CD8-positive, alpha-beta memory T cell (primary cell): ENCODE data around the gene GUCA2A. TPM values are rescaled to one million over a fixed set of nuclear protein-coding genes. Genes with fewer than 3 reads are reported as not detected.

Experiments used
- CTCF ChIA-PET: fragments of 350-600 bp; sonication (Branson Sonifier 250); formaldehyde crosslinking; loops from one replicate; lab custom pipeline; 2021; ENCODE audit warnings: antibody characterized with exemption; lab: Charles Lee
- POLR2A ChIA-PET: fragments of 350-600 bp; sonication (Branson Sonifier 250); formaldehyde crosslinking; loops from one replicate; lab custom pipeline; 2021; ENCODE audit warnings: antibody characterized with exemption; lab: Charles Lee
- DNase-seq, 5 donors: peaks; one replicate each; pipeline versions ENCODE4 v3.0.0 to v3.0.0-alpha.2; 2020 to 2022; ENCODE audit warnings: mixed read lengths in 1 of 5
- H3K27ac ChIP-seq: one replicate; pipeline ENCODE4 v1.7.0; 2013; ENCODE audit warnings: low read depth, mild to moderate bottlenecking, low read length, moderate library complexity
- H3K27me3 ChIP-seq: 2 replicates; pipeline ENCODE4 v1.7.0; 2013; ENCODE audit warnings: low read length, mild to moderate bottlenecking; ENCODE audit not compliant: insufficient read depth, poor library complexity, severe bottlenecking
- H3K36me3 ChIP-seq: 2 replicates; pipeline ENCODE4 v1.7.0; 2013; ENCODE audit warnings: mild to moderate bottlenecking, low read length, moderate library complexity; ENCODE audit not compliant: insufficient read depth
- H3K4me1 ChIP-seq: 2 replicates; pipeline ENCODE4 v1.7.0; 2013; ENCODE audit warnings: mild to moderate bottlenecking, low read length, moderate library complexity; ENCODE audit not compliant: insufficient read depth
- H3K4me3 ChIP-seq: 2 replicates; pipeline ENCODE4 v1.7.0; 2013; ENCODE audit warnings: mild to moderate bottlenecking, low read length
- H3K9me3 ChIP-seq: 2 replicates; pipeline ENCODE4 v1.7.0; 2013; ENCODE audit warnings: mild to moderate bottlenecking, low read length
- H3K27ac Mint-ChIP-seq, 8 donors: one replicate each; pipeline ENCODE4 v1.8.0; 2020 to 2021; ENCODE audit warnings: mixed read lengths in 8 of 8, mild to moderate bottlenecking in 6 of 8, inconsistent platforms in 3 of 8, moderate library complexity in 3 of 8
- H3K27me3 Mint-ChIP-seq, 2 donors: one replicate each; pipeline ENCODE4 v1.8.0; 2020 to 2021; ENCODE audit warnings: mixed read lengths in 2 of 2, mild to moderate bottlenecking in 1 of 2, moderate library complexity in 1 of 2
- H3K36me3 Mint-ChIP-seq, 3 donors: one replicate each; pipeline ENCODE4 v1.8.0; 2020 to 2021; ENCODE audit warnings: mixed read lengths in 3 of 3, inconsistent platforms in 1 of 3, mild to moderate bottlenecking in 1 of 3
- H3K4me1 Mint-ChIP-seq, 3 donors: one replicate each; pipeline ENCODE4 v1.8.0; 2020 to 2021; ENCODE audit warnings: mixed read lengths in 3 of 3, inconsistent platforms in 1 of 3, mild to moderate bottlenecking in 1 of 3
- H3K4me3 Mint-ChIP-seq, 7 donors: one replicate each; pipeline ENCODE4 v1.8.0; 2020 to 2021; ENCODE audit warnings: mixed read lengths in 7 of 7, mild to moderate bottlenecking in 6 of 7, moderate library complexity in 4 of 7, inconsistent platforms in 2 of 7
- H3K9me3 Mint-ChIP-seq, 5 donors: one replicate each; pipeline ENCODE4 v1.8.0; 2020 to 2022; ENCODE audit warnings: mixed read lengths in 5 of 5, mild to moderate bottlenecking in 3 of 5, moderate library complexity in 2 of 5, inconsistent platforms in 1 of 5
- polyA plus RNA-seq: library from polyadenylated mRNA; unstranded; fragments of 300-500 nt; fragmentation: Illumina TruSeq; gene quantifications from one replicate; pipeline ENCODE4 v1.2.3, GENCODE V29; 2021
- total RNA-seq, 2 experiments: library from RNA; stranded (reverse); gene quantifications; one replicate each; pipeline ENCODE4 v1.2.3, GENCODE V29; 2021

The GUCA2A gene
- total and polyA plus RNA-seq, 3 experiments from 2014 or later, result not detected

DNA sequence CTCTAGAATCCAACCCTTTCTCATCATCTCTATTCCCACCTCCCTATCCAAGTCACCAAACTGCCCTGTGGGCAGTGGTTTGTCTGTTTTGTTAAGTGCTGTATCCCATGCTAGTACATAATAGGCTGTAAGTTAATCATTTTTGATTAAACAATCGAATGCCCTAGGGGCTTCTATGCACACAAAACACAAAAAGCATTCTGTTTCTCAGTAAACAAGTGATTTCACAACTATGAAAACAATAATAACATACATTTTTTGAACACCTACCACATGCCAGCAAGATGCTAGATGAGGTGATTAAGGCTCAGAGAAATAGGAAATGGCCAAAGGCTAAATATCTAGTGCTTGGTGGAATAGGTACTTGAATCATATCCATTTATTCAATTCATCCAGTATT lies 16.4 kb downstream of the GUCA2A start:
- Histone ChIP-seq H3K27ac (no peak overlapping the region), H3K9me3 (no peaks in the 10 kb centered on the region), H3K4me1 (no peaks in the 10 kb centered on the region), H3K27me3 (peaks cover 4% of the 10 kb centered on the region), H3K4me3 (no peak overlapping the region), H3K36me3 (no peaks in the 10 kb centered on the region)
- H3K9me3 Mint-ChIP-seq, result no peaks in the 10 kb centered on the region
- H3K27ac Mint-ChIP-seq, result no peak overlapping the region
- DNase-seq, result no peak
- peaks cover 0 to 5% (median 0%) of the 10 kb centered on the region in 3 donors for H3K4me1 Mint-ChIP-seq
- ChIA-PET POLR2A (no interaction called here), CTCF (interaction anchor here (1.4 kb wide), 1 partner anchor 24 kb away, joined by 4 read pairs; no protein-coding TSS in a partner anchor)
- H3K27me3 Mint-ChIP-seq, result peaks cover 10 to 42% of the 10 kb centered on the region in 2 donors
- no peak overlapping the region for H3K4me3 Mint-ChIP-seq
- H3K36me3 Mint-ChIP-seq, result peaks cover 0 to 1% (median 0%) of the 10 kb centered on the region in 3 donors

- no peaks in the 10 kb centered on the region for H3K9me3 ChIP-seq
- Mint-ChIP-seq H3K27ac (no peak overlapping the region), H3K4me1 (peaks cover 0 to 6% (median 0%) of the 10 kb centered on the region in 3 donors), H3K36me3 (peaks cover 0 to 1% (median 0%) of the 10 kb centered on the region in 3 donors), H3K27me3 (peaks cover 6 to 39% of the 10 kb centered on the region in 2 donors), H3K4me3 (no peak overlapping the region), H3K9me3 (no peaks in the 10 kb centered on the region)
- ChIA-PET POLR2A (no interaction called here), CTCF (interaction anchor here (0.7 to 1.4 kb wide), 2 partner anchors 25 to 415 kb away, joined by 3 to 4 read pairs; no protein-coding TSS in a partner anchor)
- peaks cover 4% of the 10 kb centered on the region for H3K27me3 ChIP-seq
- peak; percentile 41 to 73 (median 45) for DNase-seq
- no peak overlapping the region for H3K4me3 ChIP-seq
- H3K36me3 ChIP-seq, result no peaks in the 10 kb centered on the region
- no peak overlapping the region for H3K27ac ChIP-seq
- H3K4me1 ChIP-seq, result no peaks in the 10 kb centered on the region
These were observed 17.8 kb downstream of the GUCA2A start for GRCh38 chr1:42146626-42147320.

DNA sequence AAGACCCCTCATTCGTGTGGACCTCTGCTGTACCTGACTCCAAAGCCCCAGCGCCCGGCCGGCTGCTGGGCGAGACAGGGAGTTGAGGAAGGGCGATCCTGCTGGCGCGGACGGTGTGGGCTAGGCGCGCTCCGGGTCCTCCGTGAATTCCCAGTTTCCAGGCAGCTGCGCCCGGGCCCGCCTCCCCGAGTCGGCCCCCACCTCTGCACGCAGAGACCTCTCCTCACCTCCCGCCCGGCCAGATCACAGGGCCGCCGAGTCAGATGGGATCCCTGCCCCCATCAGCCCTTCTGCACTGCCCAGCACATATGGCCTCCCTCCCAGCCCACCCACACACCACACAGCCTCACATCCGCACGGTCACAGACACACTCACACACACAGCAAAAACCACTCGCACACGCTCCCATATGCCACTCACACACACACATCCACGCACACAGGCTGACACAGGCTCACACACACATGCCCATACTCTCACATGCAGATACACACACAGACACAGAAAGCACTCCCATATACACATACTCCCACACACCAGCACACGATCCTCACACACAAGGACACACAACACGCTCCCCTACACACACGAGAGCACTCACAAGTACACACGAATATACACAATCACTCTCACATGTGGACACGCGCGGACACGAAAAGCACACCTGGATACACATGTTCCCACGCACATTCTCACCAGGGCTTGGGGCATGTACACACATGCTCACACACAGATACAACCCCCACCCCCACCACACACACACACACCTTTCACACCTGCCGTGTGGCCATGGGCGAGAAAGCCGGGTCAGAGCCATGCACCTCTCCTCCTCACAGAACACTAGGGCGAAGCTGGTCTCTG lies 18.6 kb downstream of the GUCA2A start:
- ChIA-PET POLR2A (no interaction called here), CTCF (no interaction called here)
- peaks cover 0 to 1% (median 0%) of the 10 kb centered on the region in 3 donors for H3K36me3 Mint-ChIP-seq
- peaks cover 6 to 38% of the 10 kb centered on the region in 2 donors for H3K27me3 Mint-ChIP-seq
- no peak overlapping the region for H3K27ac Mint-ChIP-seq
- peaks cover 4% of the 10 kb centered on the region for H3K27me3 ChIP-seq
- no peaks in the 10 kb centered on the region for H3K36me3 ChIP-seq
- H3K4me3 Mint-ChIP-seq, result no peak overlapping the region
- H3K4me1 ChIP-seq, result no peaks in the 10 kb centered on the region
- DNase-seq, result no peak
- H3K9me3 ChIP-seq, result no peaks in the 10 kb centered on the region
- H3K9me3 Mint-ChIP-seq, result no peaks in the 10 kb centered on the region
- H3K4me3 ChIP-seq, result no peak overlapping the region
- H3K27ac ChIP-seq, result no peak overlapping the region
- H3K4me1 Mint-ChIP-seq, result peaks cover 0 to 6% (median 0%) of the 10 kb centered on the region in 3 donors

- Histone ChIP-seq H3K4me3 (no peak overlapping the region), H3K27me3 (peaks cover 4% of the 10 kb centered on the region), H3K4me1 (no peaks in the 10 kb centered on the region), H3K9me3 (no peaks in the 10 kb centered on the region), H3K27ac (no peak overlapping the region), H3K36me3 (no peaks in the 10 kb centered on the region)
- no peak overlapping the region for H3K4me3 Mint-ChIP-seq
- ChIA-PET POLR2A (no interaction called here), CTCF (no interaction called here)
- peaks cover 5 to 36% of the 10 kb centered on the region in 2 donors for H3K27me3 Mint-ChIP-seq
- H3K9me3 Mint-ChIP-seq, result no peaks in the 10 kb centered on the region
- no peak overlapping the region for H3K27ac Mint-ChIP-seq
- DNase-seq, result no peak
- peaks cover 0 to 6% (median 0%) of the 10 kb centered on the region in 3 donors for H3K4me1 Mint-ChIP-seq
- peaks cover 0 to 1% (median 0%) of the 10 kb centered on the region in 3 donors for H3K36me3 Mint-ChIP-seq
These were observed 19.2 kb downstream of the GUCA2A start for GRCh38 chr1:42145389-42145716.

- DNase-seq, result no peak
- Histone ChIP-seq H3K36me3 (no peaks in the 10 kb centered on the region), H3K4me1 (no peaks in the 10 kb centered on the region), H3K4me3 (no peak overlapping the region), H3K27ac (no peak overlapping the region), H3K9me3 (no peaks in the 10 kb centered on the region), H3K27me3 (peaks cover 4% of the 10 kb centered on the region)
- no peaks in the 10 kb centered on the region for H3K36me3 Mint-ChIP-seq
- no peak overlapping the region for H3K4me3 Mint-ChIP-seq
- no peak overlapping the region for H3K27ac Mint-ChIP-seq
- ChIA-PET POLR2A (no interaction called here), CTCF (no interaction called here)
- no peaks in the 10 kb centered on the region for H3K9me3 Mint-ChIP-seq
- H3K27me3 Mint-ChIP-seq, result peaks cover 4 to 36% of the 10 kb centered on the region in 2 donors
- H3K4me1 Mint-ChIP-seq, result peaks cover 0 to 6% (median 0%) of the 10 kb centered on the region in 3 donors
These were observed 19.7 kb downstream of the GUCA2A start for GRCh38 chr1:42144711-42145388.

DNA sequence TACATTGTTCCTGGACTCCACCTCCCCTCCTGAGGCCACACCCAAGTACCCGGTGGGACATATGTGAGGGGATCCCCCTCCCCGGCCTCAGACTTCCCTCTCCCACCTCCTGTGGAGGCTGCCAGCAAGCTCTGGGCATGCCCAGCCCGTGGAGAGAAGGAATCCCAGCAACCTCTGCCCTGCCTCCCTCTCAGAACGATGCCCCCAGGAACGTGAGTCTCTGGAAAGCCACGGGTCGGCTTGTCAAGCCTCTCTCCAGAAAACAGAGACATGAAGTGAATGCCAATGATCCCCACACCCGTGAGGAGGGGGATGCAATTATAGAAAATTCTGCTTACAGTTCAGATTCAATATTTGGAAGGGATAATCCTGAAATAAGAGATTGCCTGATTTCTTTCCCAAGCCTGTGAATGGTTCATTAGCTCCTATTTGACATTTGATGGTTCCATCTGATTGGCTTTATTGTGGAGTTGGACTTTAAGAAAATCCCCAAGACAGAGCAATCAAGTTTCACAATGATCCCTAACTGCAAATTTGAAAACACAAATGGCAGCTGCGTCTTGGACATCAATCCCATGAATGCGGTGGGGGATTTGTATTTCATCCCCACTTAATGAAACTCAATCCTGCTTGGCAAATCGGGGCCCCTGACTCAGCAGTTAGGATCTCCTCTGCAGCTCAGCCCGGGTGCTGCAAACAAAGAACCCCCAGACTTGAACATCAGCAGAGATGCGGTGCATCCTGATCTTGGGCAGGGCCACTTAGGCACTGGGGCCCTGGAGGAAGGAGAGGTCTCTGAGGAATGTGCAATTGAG lies 20.4 kb downstream of the GUCA2A start:
- ChIA-PET CTCF (no interaction called here), POLR2A (interaction anchor here (0.5 kb wide), 1 partner anchor 156 kb away, joined by 5 read pairs; no protein-coding TSS in a partner anchor)
- no peak overlapping the region for H3K4me3 ChIP-seq
- H3K27ac ChIP-seq, result no peak overlapping the region
- H3K4me1 ChIP-seq, result no peaks in the 10 kb centered on the region
- Mint-ChIP-seq H3K4me3 (no peak overlapping the region), H3K36me3 (no peaks in the 10 kb centered on the region), H3K27me3 (peaks cover 4 to 44% of the 10 kb centered on the region in 2 donors), H3K27ac (no peak overlapping the region), H3K4me1 (peaks cover 0 to 6% (median 0%) of the 10 kb centered on the region in 3 donors), H3K9me3 (no peaks in the 10 kb centered on the region)
- no peak for DNase-seq
- H3K9me3 ChIP-seq, result no peaks in the 10 kb centered on the region
- no peaks in the 10 kb centered on the region for H3K36me3 ChIP-seq
- H3K27me3 ChIP-seq, result peaks cover 4% of the 10 kb centered on the region

DNA sequence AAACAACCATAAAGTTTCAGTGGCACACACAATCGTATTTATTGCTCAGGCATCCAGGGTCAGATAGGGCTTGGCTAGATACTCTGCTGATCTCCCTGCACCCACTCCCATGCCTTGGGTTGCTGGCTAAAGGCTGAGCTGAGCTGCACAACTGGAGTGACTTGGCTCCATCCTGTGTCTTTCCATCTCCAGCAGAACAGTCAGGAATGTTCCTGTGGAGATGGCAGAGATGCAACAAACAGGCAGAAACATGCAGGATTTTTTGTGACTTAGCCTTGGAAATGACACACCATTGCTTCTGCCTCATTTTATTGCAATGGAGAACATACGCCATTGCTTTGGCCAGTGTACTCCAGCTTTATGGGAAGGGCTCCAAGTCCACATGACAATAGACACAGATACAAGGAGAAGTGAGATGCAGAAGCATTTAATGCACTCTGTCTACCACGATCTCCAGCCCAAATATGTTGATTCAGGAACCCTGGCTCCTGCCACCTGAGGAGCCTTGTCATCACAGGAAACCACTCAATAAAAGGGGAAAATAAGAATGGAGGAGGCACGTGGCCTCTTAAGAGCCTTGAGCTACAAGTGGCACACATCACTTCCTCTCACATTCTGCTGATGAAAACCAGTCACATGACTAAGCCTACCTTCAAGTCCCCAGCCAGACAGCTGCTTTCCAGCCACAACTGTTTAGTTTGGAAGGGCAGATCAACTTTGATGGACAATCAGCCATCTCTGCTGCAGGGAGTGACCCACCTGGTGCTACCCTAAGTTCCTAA lies 21.5 kb downstream of the GUCA2A start:
- H3K4me3 Mint-ChIP-seq, result no peak overlapping the region
- H3K36me3 Mint-ChIP-seq, result no peaks in the 10 kb centered on the region
- Histone ChIP-seq H3K4me3 (no peak overlapping the region), H3K27me3 (peaks cover 4% of the 10 kb centered on the region), H3K4me1 (no peaks in the 10 kb centered on the region), H3K36me3 (no peaks in the 10 kb centered on the region), H3K9me3 (no peaks in the 10 kb centered on the region), H3K27ac (no peak overlapping the region)
- ChIA-PET POLR2A (no interaction called here), CTCF (no interaction called here)
- no peak for DNase-seq
- peak overlapping the region in 1 of 8 donors; percentile 77 for H3K27ac Mint-ChIP-seq
- H3K27me3 Mint-ChIP-seq, result peaks cover 4 to 51% of the 10 kb centered on the region in 2 donors
- no peaks in the 10 kb centered on the region for H3K9me3 Mint-ChIP-seq
- H3K4me1 Mint-ChIP-seq, result peaks cover 0 to 6% (median 0%) of the 10 kb centered on the region in 3 donors
